Activated T-helper 9 cell treated with anti-CD3 and anti-CD28 coated beads, Interleukin-2, amount 50 U/mL, for 16 hours (primary cell): ENCODE results near the gene SPRY4.
"Not testable (repeated sequence)": the region's sequence is repeated elsewhere in the genome, so short reads cannot be mapped to it uniquely, and the experiment has no call there.

ENCODE experiments used
- DNase-seq: peaks from one replicate; pipeline ENCODE4 v3.0.0-alpha.2; 2020; ENCODE audit warnings: low read depth

Gene SPRY4

DNA sequence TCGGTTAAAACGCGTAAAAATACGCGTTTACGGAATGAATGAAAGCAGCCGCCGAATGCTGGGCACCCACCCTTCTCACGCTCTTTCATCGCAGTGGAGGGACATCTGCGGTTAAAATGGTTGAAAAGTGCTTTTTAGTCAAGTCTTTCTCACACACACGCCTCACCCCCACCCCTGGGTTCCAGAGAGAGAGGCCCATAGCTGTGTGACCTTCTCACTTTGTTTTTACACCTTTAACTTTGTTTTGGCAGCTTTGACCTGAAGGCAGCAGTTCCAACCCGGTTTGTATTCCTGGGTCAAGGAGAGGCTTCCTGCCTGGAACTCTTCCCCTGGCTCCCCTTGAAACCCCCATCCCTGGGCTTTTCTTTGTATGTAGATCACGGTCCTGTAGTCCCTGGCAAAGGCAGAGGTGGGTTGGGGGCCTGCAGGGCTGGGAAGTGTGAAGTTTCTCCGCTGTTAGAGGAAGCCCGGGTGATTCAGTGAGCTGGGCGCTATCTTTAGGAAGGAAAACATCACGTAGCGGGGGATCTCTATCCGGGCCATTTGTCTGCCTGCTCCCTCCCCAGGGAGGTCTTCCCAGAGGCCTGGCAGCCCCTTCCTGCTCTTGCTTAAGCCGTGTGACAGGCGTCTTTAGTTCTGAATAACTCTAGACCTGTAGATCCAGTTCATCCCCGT, 29.6 kb downstream of the SPRY4 start:
- DNase-seq, result no peak

DNA sequence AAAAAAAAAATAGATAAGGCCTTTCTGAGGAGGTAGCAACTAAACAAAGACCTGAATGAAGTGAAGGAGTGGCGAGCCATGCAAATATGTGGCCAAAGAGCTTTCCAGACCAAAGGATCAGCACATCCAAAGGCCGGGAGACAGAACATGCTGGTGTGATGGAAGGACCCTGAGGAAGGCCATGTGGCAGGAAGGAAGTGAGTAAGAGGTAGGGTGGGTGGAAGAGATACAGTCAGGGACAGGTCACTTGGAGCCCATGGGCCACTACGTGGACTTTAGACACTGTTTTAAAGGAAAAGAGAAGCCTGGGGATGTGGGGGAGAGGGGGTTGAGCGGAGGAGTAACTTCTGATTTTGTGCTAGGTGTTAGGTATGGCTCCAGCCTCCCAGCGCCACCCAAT, 31.3 kb downstream of the SPRY4 start:
- no peak for DNase-seq

DNA sequence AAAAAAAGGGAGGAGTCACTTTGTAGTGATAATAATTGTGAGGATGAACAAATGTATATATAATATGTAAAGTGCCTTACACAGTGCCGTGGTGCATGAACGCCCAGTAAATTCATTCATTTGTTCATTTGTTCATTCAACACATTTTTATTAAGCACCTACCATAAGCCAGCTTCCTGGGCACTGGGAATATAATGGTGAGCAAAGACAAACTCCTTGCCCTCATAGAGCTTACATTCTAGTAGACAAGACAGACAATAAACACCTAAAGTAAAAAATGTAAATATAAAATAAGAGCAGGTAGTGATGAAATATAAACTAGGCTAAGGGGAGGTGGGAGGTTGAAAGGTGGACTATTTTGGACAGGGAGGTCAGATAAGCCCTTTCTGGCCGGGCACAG, 32.0 kb downstream of the SPRY4 start:
- DNase-seq, result no peak

DNA sequence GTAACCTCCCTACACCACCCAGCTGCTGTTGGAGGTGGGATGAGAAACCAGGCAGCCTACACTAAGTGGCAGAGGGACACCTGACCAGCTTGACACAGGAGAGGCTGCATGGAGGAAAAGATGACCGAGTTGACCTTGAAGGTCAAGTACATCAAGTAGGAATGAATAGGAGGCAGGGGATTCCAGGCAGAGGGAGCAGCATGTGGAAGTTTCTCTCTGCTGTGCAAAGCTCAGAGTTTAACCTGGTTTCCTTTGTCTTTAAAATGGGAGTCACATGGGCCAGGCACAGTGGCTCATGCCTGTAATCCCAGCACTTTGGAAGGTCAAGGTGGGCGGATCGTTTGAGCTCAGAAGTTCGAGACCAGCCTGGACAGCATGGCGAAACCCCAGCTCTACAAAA, 32.6 kb downstream of the SPRY4 start:
- no peak for DNase-seq

DNA sequence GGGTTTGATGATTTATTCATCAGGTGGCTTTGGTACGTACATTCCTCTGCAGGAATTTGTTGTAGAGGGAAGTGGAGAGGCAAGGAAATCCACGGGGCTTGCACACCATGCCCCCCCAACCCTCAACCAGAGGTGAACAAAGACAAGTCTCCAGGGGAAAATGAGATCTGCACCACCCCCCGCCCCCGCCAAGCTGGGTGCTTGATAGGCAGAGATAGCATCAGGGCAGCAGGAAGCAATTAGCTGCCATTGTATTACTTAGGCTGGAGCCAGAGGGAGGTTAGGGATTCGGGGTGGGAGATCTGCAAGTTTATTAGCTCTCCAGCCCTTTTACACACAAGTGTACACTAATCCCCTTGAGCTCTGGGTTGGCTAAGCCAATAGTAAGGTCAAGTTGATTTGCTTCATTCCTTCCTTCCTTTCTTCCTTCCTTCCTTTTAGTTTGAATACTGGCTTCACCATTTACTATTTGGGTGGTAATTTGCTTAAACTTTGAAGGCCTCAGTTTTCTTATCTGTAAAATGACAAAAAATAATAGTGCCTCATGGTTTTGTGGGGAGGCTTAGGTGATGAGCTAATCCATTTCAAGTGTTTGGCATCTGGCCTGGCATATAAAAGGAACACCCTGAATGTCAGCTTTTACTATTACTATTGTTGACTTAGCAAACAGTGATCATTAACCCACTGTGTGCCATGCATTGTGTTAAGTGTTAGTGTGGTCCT, 34.1 kb downstream of the SPRY4 start:
- no peak for DNase-seq

DNA sequence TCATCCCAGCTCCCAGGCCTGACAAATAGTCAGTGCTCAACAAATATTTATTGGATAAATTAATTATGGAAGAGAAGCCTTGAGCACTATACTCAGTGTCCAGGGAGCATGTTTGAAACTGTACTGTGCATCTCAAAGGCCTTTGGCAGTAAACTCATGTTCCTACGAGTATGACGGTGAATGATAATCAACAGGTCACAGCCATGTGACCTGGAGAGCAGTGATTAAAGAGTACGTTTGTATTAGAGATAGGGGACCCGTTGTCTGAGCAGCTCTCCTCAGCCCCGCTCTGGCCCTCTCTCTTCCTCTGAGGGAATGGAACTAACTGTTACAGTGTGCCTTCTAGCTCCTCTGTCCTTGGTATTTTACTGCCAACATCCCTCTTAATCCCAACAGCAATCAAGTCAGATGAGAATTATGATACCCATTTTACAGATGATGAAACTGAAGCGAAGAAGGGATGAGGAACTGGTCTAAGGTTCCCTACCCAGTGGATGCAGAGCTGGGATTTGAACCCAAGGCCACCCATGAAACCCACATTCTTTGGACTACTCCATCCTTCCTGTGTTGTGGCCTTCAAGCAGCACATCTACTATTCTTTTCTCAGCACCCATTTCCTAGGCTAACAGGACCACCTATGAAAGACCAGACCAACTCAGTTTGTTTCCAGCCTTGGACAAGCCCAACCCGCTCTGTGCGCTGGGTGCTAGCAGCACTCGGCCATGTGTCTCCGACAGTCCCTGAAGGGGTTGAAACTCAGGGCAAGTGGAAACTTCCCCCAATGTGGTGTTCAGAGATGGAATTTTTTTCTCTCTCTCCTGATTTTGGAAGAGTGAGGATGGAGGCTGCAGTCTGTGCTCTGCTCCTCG, 34.9 kb downstream of the SPRY4 start:
- DNase-seq, result no peak

DNA sequence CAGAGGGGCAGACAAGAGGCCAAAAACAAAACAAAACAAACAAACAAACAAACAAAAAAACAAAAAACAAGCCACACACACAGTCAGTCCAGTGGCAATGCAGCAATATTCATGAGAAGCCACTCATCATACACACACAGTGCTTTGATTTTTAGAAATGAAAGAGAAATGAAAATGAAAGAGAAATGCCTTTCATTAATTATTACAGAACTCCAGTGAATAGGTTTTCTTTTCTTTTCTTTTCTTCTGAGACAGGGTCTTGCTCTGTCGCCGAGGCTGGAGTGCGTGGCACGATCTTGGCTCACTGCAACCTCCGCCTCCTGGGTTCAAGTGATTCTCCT, 36.9 kb downstream of the SPRY4 start:
- no peak for DNase-seq

DNA sequence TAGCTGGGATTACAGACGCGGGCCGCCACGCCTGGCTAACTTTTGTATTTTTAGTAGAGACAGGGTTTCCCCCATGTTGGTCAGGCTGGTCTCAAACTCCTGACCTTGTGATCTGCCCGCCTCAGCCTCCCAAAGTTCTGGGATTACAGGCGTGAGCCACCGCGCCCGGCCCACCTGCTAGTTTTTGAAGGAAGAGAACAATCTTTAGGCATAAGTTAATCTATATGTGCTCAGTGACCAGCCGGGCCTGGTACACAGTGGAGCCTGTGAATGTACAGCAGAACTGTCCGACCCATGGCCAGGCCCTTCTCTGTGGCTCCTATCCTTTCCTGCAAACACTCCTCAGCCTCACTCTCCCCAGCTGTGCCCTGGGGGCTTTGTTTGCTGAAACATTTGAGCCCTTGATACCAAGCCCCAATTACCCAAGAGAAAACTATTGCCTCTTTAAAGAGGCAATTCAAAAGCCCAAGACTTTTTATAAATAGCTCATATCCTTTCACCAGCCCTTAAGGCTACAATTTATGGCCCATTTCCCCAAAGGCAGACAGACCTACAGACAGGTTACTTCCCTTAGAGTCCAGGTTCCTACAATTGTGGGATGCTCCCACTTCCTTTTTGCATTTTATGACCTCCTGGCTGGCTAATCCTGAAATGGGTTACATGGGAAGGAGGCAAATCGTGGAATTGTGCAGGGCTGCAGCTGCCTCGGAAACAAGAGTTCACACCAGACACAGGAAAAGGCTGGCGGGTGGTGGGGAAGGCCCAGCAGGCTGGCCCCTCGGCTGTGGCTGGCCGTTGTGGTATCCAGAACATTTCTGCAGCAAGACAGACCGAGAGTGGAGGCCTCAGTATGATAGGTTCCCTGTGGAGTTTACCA, 37.5 kb downstream of the SPRY4 start:
- no peak for DNase-seq

DNA sequence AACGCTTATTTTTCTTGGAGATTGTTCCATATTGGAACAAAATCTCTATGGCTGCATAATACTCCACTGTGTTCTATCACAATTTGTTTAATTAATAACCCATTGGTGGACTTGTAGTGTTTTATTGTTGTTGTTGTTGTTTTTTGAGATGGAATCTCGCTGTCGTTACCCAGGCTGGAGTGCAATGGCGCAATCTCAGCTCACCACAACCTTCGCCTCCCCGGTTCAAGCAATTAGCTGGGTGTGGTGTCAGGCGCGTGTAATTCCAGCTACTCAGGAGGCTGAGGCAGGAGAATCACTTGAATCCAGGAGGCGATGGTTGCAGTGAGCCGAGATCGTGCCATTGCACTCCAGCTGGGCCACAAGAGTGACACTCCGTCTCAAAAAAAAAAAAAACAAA, 38.7 kb downstream of the SPRY4 start:
- DNase-seq, result no peak

DNA sequence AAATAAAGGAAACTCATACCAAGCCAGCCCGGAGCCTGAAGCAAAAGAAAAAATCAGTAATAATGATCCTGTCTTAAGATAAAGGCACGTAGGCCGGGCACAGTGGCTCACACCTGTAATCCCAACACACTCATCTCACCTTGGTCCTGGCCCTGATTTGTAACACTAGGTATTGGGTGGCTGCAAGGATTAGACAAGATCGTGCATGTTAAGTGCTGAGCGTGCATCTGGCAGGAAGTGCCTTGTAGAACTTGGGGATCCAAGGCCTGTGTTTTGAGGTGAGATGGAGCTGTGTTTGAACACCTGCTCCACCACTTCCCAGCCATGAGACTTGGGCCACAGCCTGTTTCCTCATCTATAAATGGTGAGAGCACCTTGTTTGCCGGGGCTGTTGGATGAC, 41.5 kb downstream of the SPRY4 start:
- DNase-seq, result no peak

DNA sequence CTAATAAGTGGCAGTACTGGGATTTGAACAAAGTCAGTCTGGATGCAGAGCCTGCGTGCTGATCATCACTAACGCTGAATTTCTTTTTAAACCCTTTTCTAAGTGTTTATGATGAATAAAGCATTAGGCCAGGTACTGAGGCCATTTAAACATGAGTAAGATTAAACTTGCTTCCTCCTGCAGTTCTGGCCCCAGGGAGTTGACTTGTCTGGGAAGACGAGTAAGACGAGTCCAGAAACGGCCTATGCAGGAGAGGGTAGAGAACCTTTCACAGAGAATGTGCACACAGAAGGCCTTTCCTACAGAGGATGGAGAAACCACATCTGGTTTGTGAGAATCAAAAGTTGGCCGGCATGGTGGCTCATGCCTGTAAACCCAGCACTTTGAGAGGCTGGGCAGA, 42.9 kb downstream of the SPRY4 start:
- no peak for DNase-seq

DNA sequence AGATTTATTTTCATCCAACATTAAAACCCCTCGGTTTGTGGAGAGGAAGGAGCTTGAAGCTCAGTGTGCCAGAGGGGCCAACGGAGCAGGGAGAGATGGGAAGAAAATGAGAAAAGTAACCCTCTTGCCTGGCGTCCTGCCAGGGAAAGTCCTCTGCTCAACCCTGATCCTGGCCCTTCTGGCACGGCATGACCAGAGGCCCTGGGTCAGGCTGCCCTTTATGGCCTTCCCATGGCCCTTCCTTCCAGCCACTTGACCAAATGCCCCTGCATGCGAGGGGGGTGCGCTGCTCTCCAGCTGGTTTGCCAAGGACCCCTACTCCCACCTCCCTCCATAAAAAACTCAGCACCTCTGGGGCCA, 43.8 kb downstream of the SPRY4 start:
- no peak for DNase-seq

DNA sequence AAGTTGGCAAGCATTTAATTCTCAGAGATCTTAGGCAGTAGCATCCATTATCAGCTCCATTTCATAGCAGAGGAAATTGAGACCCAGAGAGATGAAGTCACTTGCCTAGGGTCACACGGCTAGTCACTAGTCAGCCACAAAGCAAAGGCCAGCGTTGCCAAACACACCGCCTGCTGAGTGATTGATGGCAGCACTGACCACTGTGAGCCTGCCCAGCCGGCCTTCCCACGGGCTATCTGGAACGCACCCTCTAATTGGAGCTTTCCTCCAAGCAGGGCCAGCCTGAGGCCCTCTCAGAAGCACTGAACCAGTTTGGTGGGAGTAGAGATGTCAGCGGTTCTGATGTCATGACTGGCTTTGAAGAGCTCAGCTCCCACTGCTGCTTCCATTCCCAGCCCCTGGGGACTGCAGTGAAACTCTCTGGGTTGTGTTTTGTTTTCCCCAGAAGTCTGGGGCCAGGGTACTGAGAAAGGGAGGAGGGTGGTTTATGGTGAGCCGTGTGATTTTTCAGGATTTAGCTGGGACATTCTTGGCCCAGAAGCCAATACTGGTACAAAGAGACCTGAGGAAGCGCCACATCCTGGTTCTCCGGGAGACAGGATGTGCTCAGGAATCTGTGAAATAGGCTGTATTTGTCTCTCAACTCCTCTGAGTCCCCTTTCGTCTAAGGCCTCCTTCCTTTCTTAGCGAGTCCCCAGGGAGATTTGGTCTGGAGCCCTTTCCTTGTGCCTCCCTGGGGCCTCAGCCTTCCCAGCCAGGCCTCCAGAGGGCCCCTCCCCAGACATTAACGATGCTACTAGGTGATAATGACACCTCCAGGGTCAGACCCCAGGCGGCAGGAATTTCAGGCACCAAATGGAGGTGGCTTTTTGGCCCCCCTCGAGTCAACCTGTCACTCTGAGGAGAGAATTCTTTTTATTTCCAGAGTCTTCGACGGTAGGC, 44.5 kb downstream of the SPRY4 start:
- DNase-seq, result no peak

DNA sequence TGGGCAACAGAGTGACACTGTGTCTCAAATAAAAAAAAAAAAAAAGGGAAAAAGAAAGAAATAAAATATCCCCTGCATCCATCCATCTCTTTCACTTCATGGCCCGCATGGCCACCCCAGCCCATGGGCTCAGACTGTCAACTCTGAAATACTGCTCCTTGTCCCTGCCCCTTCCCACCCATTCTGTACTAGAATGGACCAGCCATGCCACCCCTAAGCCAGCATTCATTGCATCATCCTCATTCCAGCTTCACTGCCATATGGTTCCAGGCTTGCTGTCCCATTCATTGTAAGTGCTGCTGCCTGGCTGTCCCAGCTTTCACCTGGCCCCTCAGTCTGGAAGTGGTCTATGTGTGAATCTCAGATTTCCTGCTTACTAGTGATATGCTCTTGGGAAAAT, 46.2 kb downstream of the SPRY4 start:
- DNase-seq, result no peak

DNA sequence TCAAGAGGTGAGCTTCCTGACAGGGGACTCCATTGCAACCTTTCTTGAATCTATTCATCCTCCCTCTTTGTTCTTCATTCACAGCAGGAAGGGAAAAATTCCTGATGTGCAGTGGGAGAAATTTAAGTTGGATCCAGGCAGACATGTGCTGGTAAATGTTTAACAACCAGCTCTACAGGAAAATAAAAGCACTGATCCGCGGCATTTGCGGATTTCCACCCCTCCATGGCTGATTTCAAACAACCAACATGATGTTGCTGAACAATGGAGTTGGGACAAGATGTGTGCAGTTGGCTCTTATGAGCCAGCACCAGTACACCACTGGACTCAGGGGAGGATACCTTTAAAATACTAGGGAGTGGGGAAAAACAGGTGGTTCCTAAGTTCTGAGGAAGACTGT, 47.0 kb downstream of the SPRY4 start:
- no peak for DNase-seq

DNA sequence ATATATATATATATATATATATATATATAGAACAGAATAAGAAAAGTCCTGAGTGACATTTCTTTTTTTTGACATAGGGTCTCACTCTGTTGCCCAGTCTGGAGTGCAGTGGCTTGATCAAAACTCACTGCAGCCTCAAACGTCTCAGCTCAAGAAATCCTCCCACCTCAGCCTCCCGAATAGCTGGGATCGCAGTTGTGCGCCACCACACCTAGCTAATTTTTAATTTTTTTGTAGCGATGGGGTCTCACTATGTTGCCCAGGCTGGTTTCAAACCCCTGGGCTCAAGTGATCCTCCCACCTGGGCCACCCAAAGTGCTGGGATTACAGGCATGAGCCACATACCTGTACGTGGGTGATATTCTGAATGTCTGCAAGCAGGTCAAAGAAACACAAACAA, 48.3 kb downstream of the SPRY4 start:
- no peak for DNase-seq

DNA sequence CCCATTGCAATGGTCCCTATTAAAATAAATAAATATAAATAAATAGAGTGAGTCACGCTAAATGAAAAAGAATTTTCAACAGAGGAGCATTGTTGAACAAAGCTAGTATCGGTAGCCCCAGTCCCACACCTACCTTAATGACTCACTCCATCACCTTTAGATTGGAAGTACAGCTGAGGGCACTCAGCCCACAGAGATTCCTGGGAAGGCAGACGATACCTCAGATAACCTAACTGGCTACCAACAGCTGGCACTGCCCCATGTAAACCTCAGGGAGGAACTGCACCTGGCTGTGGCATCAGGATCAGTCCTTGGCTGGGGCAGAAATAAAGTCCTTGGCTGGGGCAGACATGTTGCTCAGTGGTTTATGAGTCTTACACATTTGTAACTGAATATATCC, 49.3 kb downstream of the SPRY4 start:
- no peak for DNase-seq

DNA sequence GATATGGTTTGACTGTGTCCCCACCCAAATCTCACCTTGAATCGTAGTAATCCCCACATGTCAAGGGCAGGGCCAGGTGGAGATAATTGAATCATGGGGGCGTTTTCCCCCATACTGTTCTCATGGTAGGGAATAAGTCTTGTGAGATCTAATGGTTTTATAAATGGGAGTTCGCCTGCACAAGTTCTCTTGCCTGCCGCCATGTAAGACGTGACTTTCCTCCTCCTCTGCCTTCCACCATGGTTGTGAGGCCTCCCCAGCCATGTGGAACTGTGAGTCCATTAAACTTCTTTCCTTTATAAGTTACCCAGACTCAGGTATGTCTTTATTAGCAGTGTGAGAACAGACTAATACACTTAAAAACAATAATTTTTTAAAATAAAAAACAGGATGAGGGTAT, 52.2 kb downstream of the SPRY4 start:
- not testable (repeated sequence) for DNase-seq

DNA sequence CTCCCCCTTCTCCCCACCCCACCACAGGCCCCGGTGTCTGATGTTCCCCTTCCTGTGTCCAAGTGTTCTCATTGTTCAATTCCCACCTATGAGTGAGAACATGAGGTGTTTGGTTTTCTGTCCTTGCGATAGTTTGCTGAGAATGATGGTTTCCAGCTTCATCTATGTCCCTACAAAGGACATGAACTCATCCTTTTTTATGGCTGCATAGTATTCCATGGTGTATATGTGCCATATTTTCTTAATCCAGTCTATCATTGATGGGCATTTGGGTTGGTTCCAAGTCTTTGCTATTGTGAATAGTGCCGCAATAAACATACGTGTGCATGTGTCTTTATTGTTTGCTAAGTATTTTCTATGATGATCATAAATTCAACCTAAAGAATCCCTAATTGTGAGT, 60.7 kb downstream of the SPRY4 start:
- DNase-seq, result not testable (repeated sequence)

DNA sequence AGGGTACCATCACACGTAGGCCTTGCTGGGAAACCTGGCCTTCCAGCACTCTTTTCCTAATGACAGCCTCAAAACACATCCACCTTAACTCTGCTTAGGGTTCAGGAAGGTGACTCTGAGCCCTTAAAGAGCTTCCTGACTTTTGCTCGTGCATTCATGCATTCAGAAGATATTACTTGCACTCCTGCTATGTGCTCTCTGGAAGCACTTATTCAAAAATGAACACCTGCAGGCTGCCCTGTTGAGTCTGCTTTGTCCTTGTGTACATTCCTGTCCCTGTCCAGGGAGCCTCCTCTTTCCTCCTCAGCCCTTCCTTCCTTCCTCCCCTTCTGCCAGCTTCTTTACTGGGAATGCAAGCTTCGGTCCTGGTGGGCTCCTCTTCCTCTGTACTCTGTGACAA, 61.5 kb downstream of the SPRY4 start:
- no peak for DNase-seq

DNA sequence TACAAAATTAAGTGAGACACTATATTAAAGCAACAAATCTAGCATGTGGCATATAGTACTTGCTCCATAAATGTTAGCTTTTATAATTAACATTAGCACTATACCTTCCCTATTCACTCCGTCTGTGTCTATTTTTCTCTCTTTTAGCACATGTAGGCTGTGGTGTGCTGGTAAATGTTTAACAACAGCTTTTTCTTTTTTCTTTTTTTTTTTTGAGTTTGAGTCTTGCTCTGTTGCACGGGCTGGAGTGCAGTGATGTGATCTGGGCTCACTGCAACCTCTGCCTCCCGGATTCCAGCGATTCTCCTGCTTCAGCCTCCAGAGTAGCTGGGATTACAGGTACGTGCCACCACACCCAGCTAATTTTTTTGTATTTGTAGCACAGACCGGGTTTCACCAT, 62.1 kb downstream of the SPRY4 start:
- no peak for DNase-seq
